DMS79 (cell line): ENCODE data around the gene MED4.
"Not testable (repeated sequence)": the region's sequence is repeated elsewhere in the genome, so short reads cannot be mapped to it uniquely, and the experiment has no call there.

Experiments
- DNase-seq: peaks from one replicate; lab custom pipeline; 2025; lab: John Stamatoyannopoulos, UW

Gene MED4

DNA sequence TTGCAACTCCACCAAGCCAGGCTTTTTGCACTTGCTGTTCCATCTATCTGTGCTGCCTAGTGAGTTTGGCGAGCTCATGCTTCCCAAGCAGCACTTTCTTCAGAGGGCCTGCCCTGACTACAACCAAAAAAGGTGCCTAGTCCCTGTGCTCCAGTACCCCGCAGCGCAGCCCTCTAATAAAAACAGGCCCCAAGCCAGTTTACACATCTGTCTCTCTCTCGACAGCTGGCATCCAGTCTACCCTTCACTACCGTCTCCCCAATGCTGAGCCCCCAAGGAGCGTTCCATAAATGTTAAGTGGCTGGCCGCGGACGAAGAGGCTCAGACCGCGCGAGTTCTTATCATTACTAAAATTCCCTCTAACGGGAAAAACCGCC, 512 bp downstream of the MED4 start:
- DNase-seq = no peak

DNA sequence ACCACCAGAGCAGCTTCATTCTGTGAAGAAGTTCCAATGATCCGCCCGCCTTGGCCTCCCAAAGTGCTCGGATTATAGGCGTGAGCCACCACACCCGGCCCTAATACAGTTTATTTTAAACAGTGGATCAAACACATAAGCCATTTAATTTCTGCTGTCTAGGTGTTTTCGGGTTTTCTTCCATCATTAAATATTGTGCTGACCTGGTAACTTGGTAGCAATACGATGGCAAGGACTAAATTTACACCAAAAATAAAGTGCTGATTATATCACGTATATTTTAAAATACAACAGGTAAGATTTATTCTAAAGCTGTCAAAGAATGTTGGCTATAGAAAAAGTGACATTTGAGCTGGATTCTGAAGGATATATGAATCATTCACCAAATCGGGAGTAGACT, 1.3 kb downstream of the MED4 start:
- no peak for DNase-seq

DNA sequence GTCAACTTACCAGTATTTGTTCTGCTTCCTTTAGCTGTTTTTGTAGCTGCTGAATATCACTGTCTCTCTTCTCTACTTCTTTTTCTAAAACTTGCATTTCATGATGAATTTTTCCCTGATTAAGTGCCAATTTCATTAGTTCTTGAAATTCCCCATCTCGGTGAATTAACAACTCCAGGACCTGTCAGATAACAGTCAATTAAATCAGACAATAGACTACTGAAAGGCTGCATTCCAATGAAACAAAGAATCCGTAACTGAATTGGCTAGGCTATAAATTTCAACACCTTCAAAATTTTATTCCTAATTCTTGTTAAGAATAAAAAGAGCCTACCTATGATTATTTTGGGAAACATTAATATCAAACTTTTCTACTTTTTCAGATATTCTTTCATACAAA, 8.6 kb downstream of the MED4 start:
- DNase-seq = no peak

DNA sequence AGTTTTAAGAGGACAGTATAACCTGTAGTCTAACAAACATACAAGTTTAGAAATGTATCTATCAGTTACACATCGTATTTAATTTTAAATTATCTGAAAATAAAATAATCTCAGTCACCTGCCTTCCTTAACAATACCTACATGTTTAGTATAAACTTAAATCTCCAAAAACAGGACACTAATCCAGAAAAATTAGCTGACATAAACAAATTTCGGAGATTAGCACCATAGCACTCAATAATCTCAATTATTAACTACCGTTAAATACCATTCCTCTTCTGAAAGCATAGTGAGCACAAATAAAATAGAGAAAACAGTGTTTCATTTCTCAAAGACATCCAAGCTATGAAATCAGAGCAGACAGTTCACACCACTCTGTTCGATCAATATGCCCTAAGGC, 13.2 kb downstream of the MED4 start:
- no peak for DNase-seq

DNA sequence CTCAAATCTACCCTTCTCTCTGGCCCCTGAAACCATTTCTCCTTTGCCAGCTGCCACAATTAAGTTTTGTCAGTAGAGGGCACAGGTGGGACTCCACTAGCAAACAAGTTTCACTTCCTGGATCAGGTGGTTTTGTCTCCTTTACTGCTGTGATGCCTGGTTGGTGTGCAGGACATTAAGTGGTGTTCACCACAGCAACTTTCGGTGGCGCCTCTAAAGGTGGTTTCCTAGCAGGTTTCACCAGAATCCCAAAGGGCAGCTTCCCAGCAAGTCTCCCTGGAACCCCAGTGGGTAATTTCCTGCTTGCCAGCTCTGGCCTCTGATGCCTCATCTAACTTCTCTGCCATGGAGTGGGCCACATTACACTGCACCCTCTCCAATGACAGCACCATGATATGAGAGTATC, 16.6 kb downstream of the MED4 start:
- no peak for DNase-seq

DNA sequence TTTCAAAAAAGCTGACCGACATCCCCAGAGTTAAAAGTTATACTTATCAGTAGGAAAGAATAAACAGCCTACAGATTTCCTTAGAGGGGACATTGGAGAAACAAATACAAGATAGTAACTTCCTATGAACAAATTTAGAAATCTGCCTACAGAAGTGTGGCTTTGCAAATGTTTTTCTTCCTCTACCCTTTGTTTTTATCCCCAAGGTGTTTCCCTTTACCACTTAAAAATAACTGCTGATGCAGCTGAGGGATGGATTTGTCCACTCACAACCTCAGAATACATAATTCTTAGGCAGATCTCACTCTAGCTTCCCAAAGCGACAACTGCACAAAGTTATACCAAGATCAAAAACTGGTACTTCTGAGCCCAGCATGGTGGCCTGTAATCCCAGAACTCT, 20.9 kb downstream of the MED4 start:
- DNase-seq = no peak

DNA sequence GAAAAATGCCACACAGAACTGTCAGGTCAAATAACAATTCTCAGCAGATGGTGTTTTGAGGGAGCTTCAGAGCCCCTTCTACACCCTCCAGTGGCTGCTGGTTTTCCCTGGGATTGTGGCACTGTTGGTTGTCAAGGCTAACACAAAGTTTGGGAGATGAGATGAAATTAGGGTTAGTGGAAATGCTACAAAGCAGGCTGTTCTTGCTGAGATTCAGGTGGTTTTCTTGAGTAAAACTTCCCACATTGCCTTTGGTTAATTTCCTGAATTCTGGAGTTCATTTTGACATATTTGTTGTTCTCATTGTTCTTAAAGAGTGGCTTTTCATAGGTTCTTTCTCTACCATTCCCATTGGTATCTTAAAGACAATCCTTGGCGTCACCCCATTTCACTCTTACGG, 22.1 kb downstream of the MED4 start:
- no peak for DNase-seq

DNA sequence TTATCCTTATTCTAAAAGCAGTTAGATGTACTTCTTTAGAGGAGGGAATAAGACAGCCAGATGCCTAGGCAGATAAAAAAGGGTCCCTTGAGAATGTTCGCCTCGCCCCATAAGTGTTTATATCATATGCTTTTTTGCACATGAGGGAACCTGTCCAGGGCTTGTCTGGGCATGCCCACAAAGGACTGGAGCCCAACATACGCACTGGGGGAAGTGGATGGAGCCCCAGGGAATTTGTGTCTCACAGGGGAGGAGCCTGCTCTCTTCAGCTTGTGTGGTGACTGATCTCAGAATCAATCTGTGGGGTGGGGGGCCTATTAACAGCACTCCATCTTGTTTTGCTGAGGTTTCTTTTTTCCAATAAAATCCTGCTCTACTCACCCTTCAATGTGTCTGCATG, 22.6 kb downstream of the MED4 start:
- no peak for DNase-seq

DNA sequence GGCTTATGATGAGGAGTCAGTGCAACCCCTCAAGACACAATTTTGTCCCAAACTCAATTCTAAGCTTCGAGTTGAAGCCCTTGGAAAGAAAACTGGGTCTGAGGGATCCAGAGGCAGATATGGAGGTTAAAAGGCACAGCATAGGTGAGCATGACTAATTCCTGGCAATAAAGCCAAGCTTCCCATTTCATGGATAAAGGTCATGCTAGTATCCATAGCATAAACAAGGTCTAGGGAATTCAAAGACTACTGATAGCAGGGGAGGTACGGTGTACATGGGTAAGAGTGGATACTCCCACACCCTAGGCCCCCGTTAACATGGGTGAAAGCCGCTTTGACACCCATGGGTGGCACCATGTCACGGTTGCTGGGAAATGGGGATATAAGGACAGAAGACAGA, 24.0 kb downstream of the MED4 start:
- DNase-seq = no peak

DNA sequence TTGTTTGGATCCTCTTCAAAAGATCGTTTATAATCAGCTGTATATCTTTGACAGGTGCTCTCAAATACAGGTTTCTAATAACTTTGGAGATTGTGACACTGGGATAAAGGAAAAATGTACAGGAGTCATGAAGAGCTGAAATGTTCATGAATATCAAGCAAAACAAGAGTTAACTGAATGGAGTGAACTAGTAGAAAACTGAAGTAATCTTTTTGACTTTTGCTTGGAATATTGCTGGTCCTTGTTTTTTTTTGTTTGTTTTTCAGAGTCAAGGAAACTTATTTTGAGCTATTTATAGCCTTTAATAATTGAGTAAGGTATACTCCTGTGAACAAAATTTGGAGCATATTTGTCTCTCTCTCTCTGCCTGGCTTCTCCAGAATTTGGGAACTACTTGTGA, 25.3 kb downstream of the MED4 start:
- no peak for DNase-seq

DNA sequence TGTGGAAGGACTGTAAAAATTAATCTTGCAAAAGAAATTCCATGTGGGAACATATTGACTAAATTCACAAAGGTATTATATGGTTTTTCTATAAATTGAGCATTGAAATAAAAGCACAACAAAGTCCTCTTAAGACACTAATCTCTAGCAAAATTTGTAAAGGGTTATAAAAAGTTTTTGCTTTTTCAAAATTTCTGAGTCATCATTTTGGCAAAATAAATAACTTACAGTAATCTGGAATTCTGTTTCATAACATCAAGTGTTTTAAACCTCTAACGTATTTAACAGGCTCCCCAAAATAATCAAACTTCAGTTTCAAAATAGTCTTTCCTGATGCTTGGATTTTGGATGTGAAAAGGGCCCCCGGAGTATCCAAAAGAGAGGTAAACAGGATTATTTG, 26.0 kb downstream of the MED4 start:
- DNase-seq = no peak

DNA sequence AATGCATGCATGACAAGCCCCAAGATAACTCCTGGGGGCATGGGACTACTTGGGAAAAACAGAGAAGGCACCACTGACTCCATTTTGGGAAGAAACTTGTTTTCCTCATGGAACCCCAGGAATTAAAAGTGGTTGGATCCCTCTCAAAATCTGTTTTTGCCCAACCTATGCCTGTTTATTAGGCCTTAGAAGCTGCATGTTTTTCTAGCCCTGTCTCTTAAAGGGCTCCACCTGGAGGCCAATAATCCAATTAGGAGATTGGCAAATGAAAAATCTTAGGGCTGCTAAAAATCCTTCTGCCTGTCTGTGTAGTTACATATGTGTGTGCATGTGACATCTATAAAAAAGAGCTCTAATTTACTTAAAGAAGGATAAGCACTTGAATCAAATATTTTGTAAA, 26.9 kb downstream of the MED4 start:
- DNase-seq = no peak

DNA sequence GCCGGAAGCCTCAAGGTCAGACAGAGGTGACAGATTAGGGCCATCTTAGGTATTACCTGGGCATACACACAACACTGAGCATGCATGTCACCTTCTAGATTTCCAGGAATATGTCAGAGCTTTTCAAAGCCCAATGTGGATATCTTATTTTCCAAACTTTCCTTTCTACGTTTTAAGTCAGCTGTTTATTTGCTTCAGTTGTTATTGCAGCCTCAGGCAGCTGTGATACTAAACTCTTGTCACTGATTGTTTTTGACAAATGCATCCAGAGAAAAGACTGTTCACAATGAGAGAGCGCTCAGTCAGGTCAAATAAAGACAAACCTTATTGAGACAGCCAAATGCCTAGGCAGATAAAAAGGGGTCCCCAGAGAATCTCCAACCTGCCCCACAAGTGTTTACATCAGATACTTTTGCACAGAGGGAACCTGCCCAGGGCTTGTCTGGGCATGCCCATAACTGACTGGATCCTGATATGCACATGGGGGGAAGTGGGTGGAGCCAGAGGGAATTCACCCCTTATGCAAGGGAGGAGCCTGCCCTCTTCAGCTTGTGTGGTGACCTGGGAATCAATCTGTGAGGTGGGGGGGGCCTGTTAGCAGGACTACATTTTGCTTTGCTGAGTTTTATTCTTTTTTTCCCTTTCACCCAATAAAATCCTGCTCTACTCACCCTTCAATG, 28.5 kb downstream of the MED4 start:
- no peak for DNase-seq

DNA sequence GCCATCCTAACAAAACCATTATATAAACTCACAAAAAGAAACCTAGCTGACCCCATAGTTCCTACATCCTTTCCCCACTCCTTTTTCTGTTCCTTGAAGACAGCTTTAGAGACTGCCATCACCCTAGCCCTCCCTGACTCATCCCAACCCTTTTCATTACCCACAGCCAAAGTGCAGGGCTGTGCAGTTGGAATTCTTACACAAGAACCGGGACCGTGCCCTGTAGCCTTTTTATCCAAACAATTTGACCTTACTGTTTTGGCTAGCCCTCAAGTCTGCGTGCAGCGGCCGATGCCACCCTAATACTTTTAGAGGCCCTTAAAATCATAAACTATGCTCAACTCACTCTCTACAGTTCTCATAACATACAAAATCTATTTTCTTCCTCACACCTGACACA, 35.0 kb downstream of the MED4 start:
- DNase-seq = not testable (repeated sequence)

DNA sequence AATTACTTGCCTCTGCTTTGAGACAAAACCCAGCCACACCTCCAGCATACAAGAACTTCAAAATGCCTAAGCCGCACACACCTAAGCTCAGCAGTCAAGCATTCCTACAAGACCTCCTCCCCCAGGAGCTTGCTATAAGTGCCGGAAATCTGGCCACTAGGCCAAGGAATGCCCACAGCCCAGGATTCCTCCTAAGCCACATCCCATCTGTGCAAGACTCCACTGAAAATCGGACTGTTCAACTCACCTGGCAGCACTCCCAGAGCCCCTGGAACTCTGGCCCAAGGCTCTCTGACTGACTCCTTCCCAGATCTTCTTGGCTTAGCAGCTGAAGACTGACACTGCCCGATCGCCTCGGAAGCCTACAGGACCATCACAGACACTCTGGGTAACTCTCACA, 36.4 kb downstream of the MED4 start:
- not testable (repeated sequence) for DNase-seq

DNA sequence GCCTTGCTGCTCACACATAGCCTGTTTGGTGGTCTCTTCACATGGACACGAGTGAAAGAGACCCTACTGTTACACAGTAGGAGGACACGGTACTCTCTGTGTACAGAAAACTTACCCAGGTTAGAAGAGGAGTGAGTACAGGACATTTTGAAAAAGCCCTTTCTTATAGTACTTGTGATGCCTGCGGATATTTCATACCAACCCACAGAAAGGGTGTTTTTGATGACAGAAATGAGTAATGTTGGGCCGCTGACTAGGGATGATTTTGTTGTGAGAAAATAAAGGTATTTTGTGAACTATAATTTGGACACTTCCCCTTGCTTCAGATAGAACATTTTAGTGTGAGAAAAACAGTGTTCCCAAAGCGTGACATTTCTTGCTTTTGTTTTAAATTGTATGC, 39.2 kb downstream of the MED4 start:
- no peak for DNase-seq

DNA sequence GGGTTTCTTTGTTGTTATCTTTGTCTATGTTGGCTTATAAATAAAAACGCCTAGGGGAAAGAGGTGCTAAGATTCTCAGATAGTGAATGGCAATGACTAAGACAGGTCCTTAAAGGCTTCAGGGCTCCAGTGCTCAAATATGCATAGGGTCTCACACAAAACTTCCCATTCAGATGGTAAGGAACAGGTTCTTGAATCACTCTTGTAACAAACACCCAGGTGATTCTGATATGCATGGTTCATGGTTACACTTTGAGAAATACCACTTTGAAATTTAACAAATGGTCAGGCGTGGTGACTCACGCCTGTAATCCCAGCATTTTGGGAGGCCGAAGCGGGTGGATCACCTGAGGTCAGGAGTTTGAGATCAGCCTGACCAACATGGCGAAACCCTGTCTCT, 40.3 kb downstream of the MED4 start:
- no peak for DNase-seq

DNA sequence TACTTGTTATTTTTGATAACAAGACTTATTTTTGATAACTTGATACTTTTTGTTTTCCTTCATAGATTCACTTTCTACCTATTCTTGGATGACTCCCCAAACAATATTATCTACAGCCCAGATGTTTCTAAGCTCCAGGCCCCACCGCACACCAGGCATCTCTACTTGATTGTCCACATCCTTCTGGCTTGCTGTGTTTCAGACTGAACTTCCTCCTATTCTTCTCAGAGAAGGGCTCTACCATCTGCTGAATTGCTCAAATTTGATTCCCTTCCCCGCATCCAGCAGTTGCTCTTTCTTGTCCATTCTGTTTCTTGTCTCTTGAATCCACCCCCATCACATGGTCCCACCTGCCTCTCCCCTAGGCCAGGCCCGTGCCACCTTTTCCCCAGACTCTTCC, 44.4 kb downstream of the MED4 start:
- no peak for DNase-seq

DNA sequence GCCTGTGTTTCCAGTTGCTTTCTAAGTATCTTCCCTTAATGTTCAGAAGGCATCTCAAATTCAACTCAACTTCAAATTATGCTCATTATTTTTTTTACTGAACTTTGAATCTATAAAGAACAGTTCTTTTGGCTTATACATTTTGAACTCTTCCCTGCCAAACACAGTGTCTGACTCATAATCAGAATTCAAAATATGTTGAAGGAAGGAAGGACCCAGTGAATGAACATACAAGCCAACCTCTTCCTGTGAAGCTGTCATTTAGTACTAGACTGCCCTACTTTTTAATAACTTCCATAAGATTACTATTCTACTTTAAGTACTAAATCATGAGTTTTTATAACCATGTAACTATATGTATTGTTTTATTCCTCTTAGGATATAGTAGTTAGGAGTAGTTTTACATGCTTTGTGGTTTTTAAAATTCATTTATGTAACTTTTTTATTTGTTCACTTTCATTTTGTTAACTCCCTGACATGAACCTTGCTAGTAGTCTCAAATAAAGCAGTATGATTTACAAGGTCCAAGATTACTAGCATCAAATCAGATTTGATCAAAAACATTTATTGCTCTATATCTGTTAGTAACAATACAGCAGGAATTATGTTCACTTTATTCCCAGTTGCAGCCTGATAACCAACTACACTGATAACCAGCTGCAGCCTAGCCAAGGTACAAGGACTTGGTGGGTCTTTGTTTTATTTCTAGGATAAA, 51.0 kb downstream of the MED4 start:
- DNase-seq = no peak

DNA sequence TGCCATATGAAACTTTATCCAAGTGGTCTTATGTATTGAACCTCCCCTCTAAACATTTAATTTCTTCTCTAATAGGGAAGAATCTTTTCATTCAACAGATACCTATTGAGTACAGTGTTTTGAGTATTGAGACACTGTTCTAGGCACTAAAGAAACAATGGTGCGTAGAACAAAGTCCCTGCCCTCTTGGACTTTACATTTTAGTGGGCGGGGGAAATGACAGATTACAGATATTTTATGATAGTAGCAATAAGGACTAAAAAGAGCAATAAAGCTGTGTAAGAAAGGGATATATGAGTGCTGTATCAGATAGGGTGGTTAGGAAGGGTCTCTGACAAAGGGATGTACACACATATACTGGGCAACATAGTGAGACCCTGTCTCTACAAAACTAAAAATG, 52.0 kb downstream of the MED4 start:
- no peak for DNase-seq

DNA sequence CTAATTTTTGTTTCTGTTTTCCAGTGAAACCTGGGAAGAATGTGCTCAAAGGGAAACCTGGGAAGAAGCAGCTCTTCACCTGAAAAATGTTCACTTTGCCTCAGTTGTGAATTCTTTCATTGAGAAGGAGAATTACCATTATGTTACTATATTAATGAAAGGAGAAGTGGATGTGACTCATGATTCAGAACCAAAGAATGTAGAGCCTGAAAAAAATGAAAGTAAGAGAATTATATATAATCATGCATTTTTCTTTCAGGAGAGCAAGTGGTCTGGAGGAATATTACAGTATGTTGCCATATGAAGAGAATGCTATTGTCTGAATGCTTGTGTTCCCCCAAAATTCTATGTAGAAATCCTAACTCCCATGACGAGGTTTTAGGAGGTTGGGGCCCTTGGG, 54.0 kb downstream of the MED4 start:
- no peak for DNase-seq

DNA sequence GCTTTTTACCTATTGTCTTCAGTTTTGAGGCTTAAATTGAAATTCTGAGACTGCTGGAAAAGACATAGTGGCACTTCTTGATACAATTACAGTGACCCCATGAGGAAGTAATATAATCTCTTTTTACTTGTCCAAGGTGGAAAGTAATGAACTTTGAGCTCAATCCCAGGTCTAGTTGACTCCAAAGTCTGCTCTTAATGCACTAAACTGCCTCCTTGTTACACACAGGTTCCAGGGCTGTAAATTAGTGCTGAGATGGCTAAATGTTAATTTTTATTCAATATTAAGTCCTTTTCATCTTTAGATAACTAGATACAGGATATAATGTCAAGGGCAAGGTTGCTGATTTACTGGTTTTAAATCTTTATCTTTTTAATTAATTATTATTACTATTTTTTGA, 54.9 kb downstream of the MED4 start:
- DNase-seq = no peak

DNA sequence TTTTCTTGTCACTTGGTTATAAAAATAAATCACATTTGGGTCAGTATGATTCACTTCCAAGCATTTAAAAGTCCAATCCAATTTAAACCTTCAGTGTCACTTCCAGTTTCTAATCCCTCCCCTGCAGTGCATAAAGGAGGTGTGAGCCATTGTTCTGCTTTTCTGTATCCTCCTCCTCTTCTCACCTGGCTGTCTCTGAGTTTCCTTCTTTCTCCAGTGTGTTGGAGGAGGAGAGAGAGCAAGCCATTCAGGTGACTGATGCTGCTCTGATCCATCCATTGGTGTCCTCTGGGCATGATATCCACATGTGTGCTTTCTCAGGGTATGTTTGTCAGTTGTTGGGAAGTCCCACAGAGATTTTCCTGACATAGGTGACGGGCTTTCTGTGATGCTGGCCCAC, 56.1 kb downstream of the MED4 start:
- no peak for DNase-seq
